ENCODE data around the gene KLF7.

- TF ChIP-seq EZH2 (IDR thresholded peaks at IDR 0.05; ENCODE audit: low read length, unreplicated experiment), result no peak
- no peak for TF ChIP-seq EZH2phosphoT487 (IDR thresholded peaks at IDR 0.05; ENCODE audit: borderline replicate concordance, low read length)
These were observed 12.3 kb downstream of the KLF7 start for GRCh38 chr2:207153266-207153975.

Data from PC-3 (cell line).